HG03354 (cell line): ENCODE data around the gene PCDHGC3.

Source experiments
- ATAC-seq: cut with Tn5 transposase; IDR thresholded peaks from one replicate; pipeline ENCODE4 v1.9.1; 2021; ENCODE audit warnings: mild to moderate bottlenecking; ENCODE audit not compliant: unreplicated experiment, poor library complexity, severe bottlenecking

PCDHGC3 gene

DNA sequence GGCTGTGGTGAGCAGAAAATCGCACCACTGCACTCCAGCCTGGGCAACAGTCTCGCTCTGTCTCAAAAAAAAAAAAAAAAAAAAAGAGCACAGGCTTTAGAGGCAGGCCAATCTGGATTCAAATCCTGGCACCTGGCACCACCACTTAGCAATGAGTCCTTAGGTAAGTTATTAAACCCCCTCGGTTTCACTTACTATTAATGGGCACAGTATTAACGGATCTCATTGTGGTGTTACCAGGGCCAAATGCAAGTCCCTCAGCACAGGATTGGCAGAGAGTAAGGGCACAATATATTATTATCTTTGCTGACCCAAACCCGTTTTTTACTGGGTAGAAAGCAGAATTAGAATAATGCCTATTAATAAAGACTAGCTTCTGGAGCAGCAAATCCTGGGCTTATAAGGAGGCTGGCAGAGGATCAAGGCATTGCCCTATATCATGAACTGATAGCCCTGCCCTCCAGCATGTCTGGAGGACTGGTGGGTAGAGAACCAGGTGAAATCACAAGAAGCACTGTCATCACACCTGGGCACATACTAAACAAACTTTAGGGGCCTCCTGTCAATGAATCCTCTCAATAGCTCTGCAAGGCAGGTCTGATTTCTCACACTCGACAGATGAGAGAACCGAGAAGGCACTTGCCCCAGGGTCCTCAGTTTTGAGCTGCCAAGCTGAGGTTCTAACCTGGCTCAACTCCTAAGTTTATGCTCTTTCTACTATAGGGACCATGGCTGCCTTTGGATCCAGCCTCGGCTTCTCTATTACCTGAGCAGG lies 30.8 kb downstream of the PCDHGC3 start:
- no peak for ATAC-seq

DNA sequence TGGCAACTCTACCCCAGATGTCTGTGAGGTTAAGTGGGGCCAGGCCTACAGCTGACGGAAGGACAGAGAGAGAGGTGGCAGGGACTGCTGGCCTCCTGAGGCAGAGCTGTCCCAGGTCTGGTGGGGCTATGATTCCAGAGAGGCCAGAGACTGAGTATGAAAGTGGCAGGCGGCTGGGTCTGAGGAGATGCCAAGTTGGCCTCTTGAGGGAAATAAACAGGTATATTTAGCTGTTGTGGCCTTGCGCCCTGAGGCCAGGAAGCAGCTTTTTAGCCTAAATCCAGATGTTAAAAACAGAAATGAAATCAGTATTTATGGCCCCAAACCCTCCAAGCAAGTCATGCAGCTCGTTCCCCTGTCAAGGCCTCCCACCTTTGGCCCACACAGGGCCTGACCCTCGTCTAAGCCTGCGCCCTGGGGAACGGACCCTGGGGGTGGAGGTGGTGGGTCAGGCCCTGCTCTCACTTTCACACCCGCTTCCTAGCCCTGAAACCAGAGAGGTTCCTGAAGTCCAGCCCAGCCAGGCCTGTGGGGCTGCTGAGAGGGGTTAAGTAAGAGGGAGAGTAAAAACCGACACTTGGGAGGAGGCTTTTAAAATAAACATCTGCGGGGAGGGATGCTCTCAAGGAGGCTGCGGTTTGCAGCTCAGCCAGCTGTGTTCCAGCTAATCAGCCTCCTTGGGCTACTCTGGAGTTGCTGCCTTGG lies 31.8 kb downstream of the PCDHGC3 start:
- ATAC-seq, result peak; percentile 36

- no peak for ATAC-seq
These were observed 32.7 kb downstream of the PCDHGC3 start for GRCh38 chr5:141508440-141508797.

DNA sequence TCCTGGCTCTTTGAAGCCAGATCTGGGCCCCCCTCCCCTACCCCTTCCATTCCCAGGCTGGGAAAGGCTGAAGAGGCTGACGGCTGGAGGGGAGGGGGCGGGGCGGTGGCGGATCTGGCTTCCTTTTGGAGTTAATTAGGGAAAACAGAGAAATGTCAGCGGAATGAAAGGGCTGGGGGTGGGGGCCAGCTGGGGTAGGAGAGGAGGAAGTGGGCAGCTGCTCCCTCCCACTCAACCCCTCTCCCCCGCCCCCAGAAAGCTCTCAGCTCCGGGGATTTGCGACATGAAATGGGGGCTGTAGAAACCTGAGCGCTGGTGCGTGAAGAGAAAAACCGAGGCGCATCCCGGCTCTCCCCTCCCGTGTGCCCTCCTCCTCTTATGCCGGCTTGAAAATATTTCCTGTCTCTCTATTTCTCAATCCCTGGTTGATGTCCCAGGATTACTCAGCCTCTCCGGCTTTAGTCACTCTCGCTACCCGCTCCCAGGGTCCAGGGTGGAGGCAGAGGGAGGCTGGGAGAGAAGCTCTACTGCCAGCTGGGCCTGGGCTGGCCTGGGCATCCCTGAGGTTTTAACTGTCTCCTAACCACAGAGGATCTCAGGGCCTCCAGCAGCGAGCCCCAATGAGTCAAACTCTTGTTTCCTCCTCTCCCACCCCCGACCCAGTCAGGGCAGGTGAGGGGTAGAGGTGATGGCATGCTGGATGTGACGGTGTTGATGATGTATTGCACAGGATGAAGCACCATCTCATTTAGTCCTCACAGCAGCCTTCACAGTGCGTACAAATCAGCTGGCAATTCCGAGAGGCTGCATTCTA lies 33.2 kb downstream of the PCDHGC3 start:
- no peak for ATAC-seq

GRCh38 chr5:141510160-141510559 lies 34.4 kb downstream of the PCDHGC3 start:
- no peak for ATAC-seq

DNA sequence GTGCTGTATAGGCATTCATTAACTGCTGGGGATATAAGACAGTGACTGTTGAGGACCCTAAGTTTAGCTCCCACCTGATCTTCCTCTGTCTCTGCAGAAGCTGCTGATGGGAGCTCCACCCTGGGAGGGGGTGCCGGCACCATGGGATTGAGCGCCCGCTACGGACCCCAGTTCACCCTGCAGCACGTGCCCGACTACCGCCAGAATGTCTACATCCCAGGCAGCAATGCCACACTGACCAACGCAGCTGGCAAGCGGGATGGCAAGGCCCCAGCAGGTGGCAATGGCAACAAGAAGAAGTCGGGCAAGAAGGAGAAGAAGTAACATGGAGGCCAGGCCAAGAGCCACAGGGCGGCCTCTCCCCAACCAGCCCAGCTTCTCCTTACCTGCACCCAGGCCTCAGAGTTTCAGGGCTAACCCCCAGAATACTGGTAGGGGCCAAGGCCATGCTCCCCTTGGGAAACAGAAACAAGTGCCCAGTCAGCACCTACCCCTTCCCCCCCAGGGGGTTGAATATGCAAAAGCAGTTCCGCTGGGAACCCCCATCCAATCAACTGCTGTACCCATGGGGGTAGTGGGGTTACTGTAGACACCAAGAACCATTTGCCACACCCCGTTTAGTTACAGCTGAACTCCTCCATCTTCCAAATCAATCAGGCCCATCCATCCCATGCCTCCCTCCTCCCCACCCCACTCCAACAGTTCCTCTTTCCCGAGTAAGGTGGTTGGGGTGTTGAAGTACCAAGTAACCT lies 35.3 kb downstream of the PCDHGC3 start:
- ATAC-seq, result peak; percentile 31

DNA sequence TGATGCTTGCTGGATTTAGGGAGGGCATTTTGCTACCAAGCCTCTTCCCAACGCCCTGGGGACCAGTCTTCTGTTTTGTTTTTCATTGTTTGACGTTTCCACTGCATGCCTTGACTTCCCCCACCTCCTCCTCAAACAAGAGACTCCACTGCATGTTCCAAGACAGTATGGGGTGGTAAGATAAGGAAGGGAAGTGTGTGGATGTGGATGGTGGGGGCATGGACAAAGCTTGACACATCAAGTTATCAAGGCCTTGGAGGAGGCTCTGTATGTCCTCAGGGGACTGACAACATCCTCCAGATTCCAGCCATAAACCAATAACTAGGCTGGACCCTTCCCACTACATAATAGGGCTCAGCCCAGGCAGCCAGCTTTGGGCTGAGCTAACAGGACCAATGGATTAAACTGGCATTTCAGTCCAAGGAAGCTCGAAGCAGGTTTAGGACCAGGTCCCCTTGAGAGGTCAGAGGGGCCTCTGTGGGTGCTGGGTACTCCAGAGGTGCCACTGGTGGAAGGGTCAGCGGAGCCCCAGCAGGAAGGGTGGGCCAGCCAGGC lies 36.1 kb downstream of the PCDHGC3 start:
- ATAC-seq, result no peak

- peak; percentile 39 for ATAC-seq
These were observed 36.7 kb downstream of the PCDHGC3 start for GRCh38 chr5:141512390-141512910.

DNA sequence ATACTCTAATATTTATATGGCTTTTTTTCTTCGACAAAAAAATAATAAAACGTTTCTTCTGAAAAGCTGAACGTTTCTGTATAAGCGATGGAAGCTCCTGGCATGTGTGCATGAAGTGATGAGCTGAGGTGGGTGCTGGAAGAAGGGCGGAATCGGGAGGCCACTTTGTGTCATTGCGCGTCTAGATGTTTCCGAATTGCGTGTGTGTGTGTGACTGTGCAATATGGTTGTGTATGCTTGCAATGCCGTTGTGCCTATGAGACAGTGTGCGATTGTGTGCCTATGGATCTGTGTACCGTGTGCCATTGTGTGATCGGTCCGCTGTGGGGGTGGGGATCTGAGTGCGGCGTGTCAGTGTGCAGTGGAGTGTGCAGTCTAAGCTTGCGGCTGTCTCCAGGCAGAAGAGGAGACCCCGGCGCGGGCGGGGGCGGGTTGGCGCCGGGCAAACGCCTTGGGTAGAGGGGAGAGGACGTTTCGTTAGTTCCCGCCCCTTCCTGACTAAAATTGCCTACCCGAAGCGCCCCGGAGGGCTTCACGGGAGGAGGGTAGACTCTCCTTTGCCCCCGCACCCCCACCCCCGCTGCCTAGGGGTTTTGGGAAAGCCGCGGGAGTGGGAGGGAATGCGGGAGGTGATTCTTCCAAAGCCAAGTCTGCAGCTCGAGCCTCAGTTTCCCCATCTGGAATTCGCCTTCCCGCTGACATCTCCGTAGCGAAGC lies 37.3 kb downstream of the PCDHGC3 start:
- ATAC-seq, result no peak

DNA sequence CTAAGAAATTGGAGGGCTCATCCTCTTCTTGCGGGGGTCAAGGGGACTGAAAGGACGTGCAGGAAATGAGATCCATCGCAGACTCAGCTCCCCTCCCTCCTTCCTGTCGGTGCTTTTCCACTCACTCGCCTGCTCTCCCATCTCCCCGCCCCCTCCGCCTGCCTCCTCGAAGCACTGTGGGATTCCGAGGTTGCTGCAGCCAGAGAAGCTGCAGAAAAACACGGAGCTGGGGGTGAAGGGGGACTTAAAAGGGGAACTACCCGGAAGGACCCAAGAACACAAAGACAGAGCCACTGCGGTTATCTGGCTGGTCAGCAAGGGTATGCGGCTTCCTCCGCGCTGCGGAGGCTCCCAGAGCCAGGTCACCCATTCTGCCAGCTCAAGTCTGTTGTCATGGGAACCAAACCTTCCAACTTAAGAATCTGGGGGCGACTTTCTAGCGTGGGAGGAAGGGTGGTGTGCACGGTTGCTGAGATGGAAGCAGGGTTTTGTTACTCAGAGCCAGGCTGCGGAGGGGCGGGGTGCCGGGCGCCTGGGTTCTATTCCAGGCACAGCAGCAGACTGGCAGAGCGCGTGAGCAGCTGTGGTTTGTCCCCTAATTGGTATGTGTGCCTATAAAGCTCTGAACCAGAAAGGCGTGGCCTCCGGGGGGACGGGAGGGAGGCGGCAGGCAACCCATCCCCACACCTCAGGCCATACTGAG lies 38.0 kb downstream of the PCDHGC3 start:
- ATAC-seq, result peak; percentile 26

DNA sequence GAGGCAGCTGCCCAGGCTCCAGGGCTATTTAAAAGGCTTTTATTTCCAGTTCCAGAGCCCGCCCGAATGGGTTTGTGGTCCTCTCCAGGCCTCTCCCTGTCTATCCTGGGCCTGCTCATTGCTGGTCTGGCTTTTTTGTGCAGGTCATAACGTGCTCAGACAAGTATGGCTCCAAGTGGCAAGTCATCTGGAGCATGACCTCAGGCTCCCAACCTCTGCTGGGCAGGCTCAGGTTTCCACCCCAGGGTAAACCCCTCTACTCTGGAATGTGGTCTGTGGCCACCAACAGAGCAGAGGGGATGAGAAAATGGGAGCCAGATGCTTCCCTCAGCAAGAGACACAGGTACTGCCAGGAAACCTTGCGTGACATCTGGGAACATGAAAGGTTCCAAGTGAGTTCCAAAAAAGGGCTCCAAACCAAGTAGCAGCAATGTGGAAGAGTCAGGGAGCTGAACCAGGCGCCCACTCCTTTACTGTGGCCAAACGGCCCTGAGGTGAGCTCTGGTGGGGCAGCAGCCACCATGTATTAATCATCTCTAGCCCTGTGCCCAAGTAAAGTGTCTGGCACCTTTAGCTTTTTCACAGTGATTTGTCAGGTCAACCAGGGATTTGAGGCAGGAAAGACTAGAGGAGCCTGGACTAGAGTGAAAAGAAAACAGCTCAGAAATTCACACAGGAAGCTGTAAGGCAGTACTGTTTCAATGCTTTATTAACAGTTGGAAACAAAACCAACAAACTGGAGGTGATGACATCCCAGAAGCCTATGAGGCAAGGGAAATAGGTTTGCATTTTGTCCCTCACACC lies 38.8 kb downstream of the PCDHGC3 start:
- no peak for ATAC-seq

DNA sequence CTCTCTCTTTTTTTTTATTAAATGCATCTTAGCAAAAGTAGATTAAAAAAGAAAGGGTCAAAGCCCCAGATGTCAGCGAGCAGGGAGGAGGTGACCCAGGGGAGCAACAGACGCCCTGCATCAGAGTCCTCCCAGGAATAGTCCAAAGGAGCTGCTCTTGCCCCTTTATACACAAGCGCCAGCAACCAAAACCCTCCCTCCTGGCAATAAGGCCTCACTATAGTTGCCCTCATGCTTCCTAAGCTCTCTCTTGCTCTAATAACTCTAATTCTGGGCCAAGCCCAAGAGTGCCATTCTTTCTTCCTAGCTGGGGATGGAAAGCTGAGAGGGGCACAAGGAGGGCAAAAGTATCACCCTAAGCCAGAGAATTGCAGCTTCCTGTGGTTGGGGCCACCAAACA lies 39.4 kb downstream of the PCDHGC3 start:
- no peak for ATAC-seq

DNA sequence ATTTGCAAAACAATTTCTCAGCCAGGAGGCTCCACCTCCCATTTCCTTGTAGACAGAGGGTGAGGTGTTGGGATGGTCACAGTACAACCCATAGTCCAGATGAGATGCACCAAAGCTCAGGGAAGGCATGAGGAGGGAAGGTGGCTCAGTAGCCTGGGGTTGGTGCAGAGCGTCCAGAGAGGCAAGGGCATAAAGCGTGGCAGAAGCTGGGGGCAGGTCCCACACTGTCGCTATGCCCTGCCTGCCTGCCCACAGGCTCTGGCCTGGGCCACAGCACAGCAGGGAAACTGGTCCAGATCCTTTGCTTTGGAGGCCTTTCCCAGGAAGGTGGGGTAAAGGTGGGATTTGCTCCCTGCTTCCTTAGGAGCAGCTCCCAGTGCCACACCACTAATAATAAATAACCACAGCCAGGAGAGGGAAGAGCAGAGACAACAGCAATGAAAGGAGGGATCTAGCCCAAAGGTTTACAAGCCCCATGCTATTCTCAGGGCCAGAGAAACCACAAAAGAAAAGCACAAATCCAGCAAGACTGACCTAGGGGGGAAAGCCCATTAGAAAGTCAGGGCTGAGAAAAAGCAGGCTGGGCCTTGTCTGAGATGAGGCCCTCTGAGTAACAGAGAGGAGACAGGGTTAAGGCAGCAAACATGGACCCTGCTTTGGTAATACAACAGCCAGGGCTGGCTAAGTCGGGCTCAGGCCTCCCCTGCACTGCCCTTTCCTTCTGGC lies 40.3 kb downstream of the PCDHGC3 start:
- no peak for ATAC-seq

GRCh38 chr5:141516672-141517025 lies 40.9 kb downstream of the PCDHGC3 start:
- ATAC-seq, result no peak

DNA sequence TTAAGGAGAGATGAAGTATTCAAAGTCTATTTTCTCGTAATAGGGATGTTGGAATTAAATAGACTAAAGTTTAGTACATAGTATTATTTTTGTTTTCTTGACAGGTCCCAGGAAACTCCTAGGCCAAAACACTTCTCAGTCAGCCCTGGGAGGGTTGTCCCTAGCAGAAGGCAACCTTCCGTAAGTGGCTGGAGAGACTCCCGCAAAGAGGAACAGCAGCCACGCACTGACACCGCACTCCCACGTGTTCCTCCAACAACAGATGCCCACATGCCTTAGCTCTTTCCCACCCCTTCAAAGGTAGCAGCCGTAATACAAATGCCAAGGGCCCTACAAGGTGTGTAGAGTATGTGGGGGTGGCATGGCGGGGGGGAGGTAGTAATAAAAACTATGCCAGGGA lies 41.5 kb downstream of the PCDHGC3 start:
- no peak for ATAC-seq

- no peak for ATAC-seq
These were observed 42.3 kb downstream of the PCDHGC3 start for GRCh38 chr5:141517880-141518617.
